Lower lobe of right lung (tissue), 2 donors: ENCODE data around the gene HDAC4. TPM values are rescaled to one million over a fixed set of nuclear protein-coding genes. Genes with fewer than 3 reads are reported as not detected.

ENCODE experiments used
- ATAC-seq, 2 donors: fragments of 200-7000 bp; cut with Tn5 transposase; one replicate each; pipeline ENCODE4 v1.9.1; 2020 to 2022; ENCODE audit warnings: mild to moderate bottlenecking in 2 of 2, moderate library complexity in 2 of 2
- DNase-seq: peaks from one replicate; pipeline ENCODE4 v3.0.0-alpha.2; 2020
- H3K27ac ChIP-seq: fragments of 200-600 bp; one replicate; pipeline ENCODE4 v1.8.0; 2022
- H3K27me3 ChIP-seq: fragments of 200-600 bp; one replicate; pipeline ENCODE4 v1.8.0; 2022; ENCODE audit warnings: low read depth
- H3K36me3 ChIP-seq: fragments of 200-600 bp; one replicate; pipeline ENCODE4 v1.8.0; 2022; ENCODE audit warnings: mild to moderate bottlenecking
- H3K4me1 ChIP-seq: fragments of 200-600 bp; one replicate; pipeline ENCODE4 v1.8.0; 2022
- H3K4me3 ChIP-seq: fragments of 200-600 bp; one replicate; pipeline ENCODE4 v1.8.0; 2022; ENCODE audit warnings: mild to moderate bottlenecking
- H3K9me3 ChIP-seq: fragments of 200-600 bp; one replicate; pipeline ENCODE4 v1.8.0; 2022
- CTCF ChIP-seq: fragments of 200-600 bp; IDR thresholded peaks from one replicate; pipeline ENCODE4 v1.8.0; 2022; ENCODE audit warnings: antibody characterized with exemption, mild to moderate bottlenecking
- intact Hi-C: fragments of 100-400 bp; cut with DNase I; formaldehyde crosslinking; loops from one replicate; pipeline ENCODE4 v1.11.0; 2022
- total RNA-seq: library from RNA; stranded (reverse); fragmentation: NEBNext Ultra II Directional; extraction: Animal tissue kit (Norgen Biotek cat#: 25700); gene quantifications from one replicate; pipeline ENCODE4 v1.2.1, GENCODE V29; 2021
- donor health status: DM: no; HTN: yes; CAD: no; lungs with severe emphysema.

The HDAC4 gene
- total RNA-seq, 1 donor from 2014 or later, result 44.9 TPM

DNA sequence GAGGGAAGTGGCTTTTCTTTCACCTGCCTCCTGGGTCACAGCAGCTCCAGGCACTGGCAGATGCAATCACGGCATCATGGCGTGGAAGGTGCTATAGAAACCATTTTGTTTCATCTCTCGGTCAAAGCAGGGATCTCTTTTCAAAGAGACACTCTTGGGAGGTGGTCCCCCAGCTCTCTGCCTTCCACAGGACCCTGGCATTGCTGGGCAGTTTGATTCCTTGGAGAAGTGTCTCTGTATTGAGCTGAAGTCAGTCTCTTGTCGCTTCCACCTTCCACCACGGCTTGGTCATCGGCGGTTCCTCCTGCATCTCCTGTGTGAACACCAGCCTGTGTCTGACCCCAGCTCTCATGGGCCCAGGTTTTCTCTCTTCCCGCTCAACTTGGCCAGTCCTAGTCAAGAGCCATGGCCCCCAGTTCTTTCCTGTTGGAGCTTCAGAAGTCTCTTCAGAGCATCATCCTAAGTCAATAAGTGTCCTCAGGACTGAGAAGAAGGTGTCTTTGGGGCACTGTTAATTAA lies 42.3 kb upstream of the HDAC4 start:
- H3K4me3 ChIP-seq, result no peak overlapping the region
- DNase-seq (no peak), ATAC-seq (no peak)
- H3K4me1 ChIP-seq, result peaks cover 28% of the 10 kb centered on the region
- TF ChIP-seq CTCF, result no peak
- H3K9me3 ChIP-seq, result no peaks in the 10 kb centered on the region
- H3K27me3 ChIP-seq, result no peaks in the 10 kb centered on the region
- H3K27ac ChIP-seq, result no peak overlapping the region
- H3K36me3 ChIP-seq, result no peaks in the 10 kb centered on the region
- intact Hi-C loops, result no loop called here

DNA sequence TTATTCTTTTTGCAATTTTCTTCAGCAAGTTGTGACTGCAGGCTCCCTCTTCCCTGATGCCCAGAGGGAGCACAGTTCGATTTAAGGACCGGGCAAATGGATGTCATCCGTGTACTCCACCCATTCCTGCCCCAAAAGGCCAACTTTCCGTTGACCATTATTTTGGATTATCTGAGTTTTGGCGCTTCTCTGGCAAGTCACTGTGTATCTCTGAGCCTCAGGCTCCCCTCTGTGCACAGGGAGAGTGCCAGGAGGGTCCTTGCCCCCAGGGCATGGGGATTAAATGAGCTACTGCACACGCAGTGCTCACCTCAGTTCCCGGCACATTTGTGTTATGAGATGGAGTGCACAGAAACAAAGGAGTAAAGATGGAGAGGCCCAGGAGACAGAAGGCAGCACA lies 41.4 kb upstream of the HDAC4 start:
- TF ChIP-seq CTCF, result no peak
- Histone ChIP-seq H3K27me3 (no peaks in the 10 kb centered on the region), H3K9me3 (no peaks in the 10 kb centered on the region), H3K4me3 (no peak overlapping the region), H3K27ac (no peak overlapping the region), H3K36me3 (no peaks in the 10 kb centered on the region), H3K4me1 (peaks cover 28% of the 10 kb centered on the region)
- intact Hi-C loops, result no loop called here
- no peak for DNase-seq
- no peak for ATAC-seq

GRCh38 chr2:239441261-239442078 lies 40.6 kb upstream of the HDAC4 start:
- ATAC-seq (no peak), DNase-seq (no peak)
- TF ChIP-seq CTCF, result no peak
- intact Hi-C loops, result no loop called here
- no peaks in the 10 kb centered on the region for H3K36me3 ChIP-seq
- H3K4me3 ChIP-seq, result peak overlapping the region; percentile 14
- H3K27me3 ChIP-seq, result no peaks in the 10 kb centered on the region
- H3K9me3 ChIP-seq, result no peaks in the 10 kb centered on the region
- peak overlapping the region; percentile 24 for H3K27ac ChIP-seq
- H3K4me1 ChIP-seq, result peaks cover 28% of the 10 kb centered on the region

DNA sequence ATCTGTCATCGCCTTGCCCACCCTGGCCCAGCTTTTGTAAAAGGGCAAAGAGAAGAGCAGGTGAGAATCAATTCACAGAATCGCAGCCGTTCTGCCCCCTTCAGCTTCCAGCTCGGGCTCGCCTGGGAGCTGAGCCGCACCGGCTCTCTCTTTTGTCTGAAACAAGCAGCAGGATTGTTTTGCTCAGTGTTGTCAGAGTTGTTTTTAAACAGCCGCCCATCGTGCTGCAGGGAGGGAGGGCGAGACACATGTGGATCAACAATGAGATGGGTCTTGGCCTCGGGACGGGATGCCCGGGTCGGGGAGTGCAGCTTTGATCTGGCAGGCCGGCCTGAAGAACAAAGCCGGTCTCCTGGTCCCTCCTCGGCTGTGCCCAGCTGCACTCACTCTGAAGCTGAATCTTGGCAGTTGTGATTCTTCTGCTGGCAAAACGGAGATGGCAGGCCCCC lies 39.7 kb upstream of the HDAC4 start:
- no peaks in the 10 kb centered on the region for H3K27me3 ChIP-seq
- H3K4me1 ChIP-seq, result peaks cover 28% of the 10 kb centered on the region
- no peak for ATAC-seq
- DNase-seq, result no peak
- intact Hi-C loops, result no loop called here
- H3K27ac ChIP-seq, result no peak overlapping the region
- H3K36me3 ChIP-seq, result no peaks in the 10 kb centered on the region
- TF ChIP-seq CTCF, result no peak
- no peaks in the 10 kb centered on the region for H3K9me3 ChIP-seq
- peak overlapping the region; percentile 14 for H3K4me3 ChIP-seq

GRCh38 chr2:239439754-239440315 lies 39.0 kb upstream of the HDAC4 start:
- DNase-seq, result no peak
- no peaks in the 10 kb centered on the region for H3K27me3 ChIP-seq

More at GRCh38 chr2:239439754-239440315, 39.0 kb upstream of the HDAC4 start:
- no peak for TF ChIP-seq CTCF
- Histone ChIP-seq H3K4me1 (peaks cover 26% of the 10 kb centered on the region), H3K36me3 (no peaks in the 10 kb centered on the region), H3K27ac (no peak overlapping the region), H3K9me3 (no peaks in the 10 kb centered on the region), H3K4me3 (no peak overlapping the region)
- peak in 1 of 2 donors; percentile 8 for ATAC-seq
- intact Hi-C loops, result no loop called here
